DMS153 (cell line): ENCODE measurements around the gene GLCE.
"Not testable (repeated sequence)": the region's sequence is repeated elsewhere in the genome, so short reads cannot be mapped to it uniquely, and the experiment has no call there.

ENCODE experiments used
- DNase-seq: peaks from one replicate; lab custom pipeline; 2025; lab: John Stamatoyannopoulos, UW

GLCE gene

GRCh38 chr15:69299451-69299886, 139.0 kb downstream of the GLCE start:
- DNase-seq = no peak

GRCh38 chr15:69299943-69300588, 139.6 kb downstream of the GLCE start:
- no peak for DNase-seq

- not testable (repeated sequence) for DNase-seq
Observed at GRCh38 chr15:69301101-69301500, 140.7 kb downstream of the GLCE start.

- not testable (repeated sequence) for DNase-seq
Observed at GRCh38 chr15:69302087-69302486, 141.7 kb downstream of the GLCE start.

DNA sequence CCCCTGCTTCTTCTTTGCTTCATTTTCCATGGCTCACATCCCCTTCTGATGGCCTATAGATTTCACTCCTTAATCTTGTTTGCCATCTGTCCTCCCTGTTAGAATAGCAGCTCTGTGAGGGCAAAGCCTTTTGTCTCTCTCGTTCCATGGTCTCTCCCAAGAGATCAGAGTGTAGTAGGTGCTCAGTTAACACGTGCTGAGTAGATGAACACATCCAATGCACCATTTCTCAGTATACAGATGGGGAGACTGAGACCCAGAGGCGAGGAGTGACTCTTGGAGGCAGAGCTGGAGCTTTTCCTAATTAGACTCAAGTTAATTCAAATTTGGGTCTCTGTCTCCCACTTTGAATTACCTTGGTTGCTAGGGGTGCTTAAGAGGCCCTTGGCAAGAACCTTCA, 142.5 kb downstream of the GLCE start:
- DNase-seq = no peak

GRCh38 chr15:69303337-69304181, 143.1 kb downstream of the GLCE start:
- DNase-seq = no peak

DNA sequence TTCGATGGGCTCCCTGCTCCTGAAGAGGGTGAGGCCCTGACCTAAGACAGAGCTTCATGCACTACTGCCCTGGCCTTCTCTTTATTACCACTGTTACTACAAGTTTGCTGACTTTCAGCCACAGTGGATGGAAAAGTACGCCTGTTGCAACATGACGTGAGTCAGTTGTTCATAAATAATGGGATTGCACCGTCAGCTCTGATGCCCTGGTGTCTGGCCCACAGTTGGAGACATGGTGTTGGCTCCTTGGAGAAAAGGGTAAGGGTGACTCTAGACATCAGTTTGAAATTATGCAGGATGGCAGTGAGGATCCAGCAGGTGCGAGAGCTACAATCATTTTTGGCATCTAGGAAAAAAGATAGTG, 143.7 kb downstream of the GLCE start:
- no peak for DNase-seq

- no peak for DNase-seq
Observed at GRCh38 chr15:69305204-69305931, 144.9 kb downstream of the GLCE start.

DNA sequence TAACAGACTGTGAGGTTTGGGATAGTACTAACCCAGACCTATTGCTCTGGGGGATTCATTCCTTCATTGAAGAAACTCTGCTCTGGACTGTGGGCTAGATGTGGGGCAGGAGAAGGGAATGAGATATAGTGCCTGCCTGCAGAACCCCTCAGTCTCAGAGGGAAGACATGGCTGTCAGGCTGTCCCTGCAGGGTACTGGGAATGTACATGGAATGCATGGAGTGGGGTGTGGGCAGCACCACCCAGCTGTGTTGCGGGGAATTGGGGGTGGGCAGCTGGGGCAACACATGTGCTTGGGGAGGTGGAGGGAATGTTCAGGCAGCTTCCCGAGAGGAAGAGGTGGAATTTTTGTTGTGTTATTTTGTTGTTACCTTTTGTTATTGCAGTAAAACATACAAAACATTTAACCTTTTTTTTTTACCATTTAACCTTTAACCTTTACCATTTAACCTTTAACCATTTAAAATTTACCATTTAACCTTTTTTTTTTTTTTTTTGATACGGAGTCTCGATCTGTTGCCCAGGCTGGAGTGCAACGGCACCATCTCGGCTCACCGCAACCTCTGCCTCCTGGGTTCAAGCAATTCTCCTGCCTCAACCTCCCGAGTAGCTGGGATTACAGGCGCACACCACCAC, 145.6 kb downstream of the GLCE start:
- DNase-seq = no peak

DNA sequence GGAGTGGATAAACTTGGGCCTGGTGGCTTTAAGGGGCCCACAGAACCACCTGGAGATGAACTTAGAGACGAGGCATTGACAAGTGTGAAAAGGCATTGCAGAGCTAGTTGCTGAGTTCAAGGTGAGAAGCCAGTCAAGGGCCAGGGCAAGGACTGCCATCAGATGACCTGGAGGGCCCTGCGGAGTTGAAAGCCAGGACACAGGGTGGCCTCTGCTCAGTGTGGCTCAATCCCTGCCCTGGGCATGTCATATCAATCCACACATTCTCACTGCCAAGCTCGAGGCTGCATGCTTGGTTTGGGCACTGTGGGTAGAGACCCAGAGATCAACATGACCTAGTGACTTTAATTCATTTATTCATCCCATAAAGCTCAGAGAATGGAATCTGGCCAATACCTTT, 147.5 kb downstream of the GLCE start:
- DNase-seq = no peak

DNA sequence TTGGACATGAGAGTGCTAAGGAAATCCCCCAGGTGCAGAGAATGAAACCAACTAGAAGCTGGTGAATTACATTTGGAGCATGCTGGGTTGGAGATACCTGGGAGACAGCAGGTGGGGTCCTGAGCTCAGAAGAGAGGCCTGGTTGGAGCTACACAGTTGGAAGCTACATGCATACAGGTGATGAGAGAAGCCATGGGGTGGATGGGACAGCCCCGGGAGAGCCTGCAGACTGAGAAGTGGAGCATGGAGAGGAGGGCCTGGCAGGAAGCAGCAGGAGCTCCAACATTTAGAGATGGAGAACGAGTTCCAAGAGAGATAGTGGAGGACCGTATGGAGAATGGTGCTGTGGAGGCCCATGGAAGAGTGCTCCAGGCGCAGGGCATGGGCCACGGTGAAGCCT, 148.5 kb downstream of the GLCE start:
- DNase-seq = no peak

GRCh38 chr15:69311319-69311721, 150.9 kb downstream of the GLCE start:
- DNase-seq = no peak

GRCh38 chr15:69313432-69314000, 153.1 kb downstream of the GLCE start:
- no peak for DNase-seq

DNA sequence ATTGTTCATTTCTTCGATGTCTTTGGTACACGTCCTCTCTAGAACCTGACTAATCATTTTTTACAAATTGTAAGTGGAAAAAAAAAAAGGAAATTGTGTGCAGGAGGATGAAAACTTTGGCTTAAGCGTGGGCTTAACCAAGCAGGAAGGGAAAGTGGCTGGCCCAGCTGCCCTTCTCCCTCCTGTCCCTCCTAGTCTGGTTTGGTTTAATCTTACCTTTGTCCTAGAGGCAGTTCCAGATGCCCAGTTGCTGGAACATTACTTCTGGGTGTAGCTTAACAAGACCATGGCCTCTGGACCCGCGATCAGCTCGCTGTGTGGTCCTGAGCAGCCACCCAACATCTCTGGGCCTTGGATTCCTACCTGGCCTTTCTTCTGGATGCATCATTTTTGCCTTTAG, 153.7 kb downstream of the GLCE start:
- DNase-seq = no peak

GRCh38 chr15:69314736-69315135, 154.3 kb downstream of the GLCE start:
- no peak for DNase-seq

GRCh38 chr15:69315402-69316110, 155.1 kb downstream of the GLCE start:
- no peak for DNase-seq

DNA sequence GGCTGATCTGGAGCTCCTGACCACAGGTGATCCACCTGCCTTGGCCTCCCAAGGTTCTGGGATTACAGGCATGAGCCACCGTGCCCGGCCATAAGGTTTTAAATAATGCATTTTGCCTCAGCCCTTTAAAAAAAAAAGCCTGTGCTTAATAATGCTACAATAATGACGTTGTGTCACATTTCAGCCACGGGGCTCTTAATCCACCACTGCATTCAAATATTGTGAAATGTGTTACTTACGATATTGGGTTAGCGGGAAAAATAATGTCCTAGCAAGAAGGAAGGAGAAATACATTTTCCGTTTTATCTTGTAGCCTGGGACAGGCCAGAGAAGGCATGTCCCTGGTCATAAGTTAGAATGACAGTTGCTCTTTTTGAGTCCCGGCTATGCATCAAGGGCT, 155.9 kb downstream of the GLCE start:
- no peak for DNase-seq

DNA sequence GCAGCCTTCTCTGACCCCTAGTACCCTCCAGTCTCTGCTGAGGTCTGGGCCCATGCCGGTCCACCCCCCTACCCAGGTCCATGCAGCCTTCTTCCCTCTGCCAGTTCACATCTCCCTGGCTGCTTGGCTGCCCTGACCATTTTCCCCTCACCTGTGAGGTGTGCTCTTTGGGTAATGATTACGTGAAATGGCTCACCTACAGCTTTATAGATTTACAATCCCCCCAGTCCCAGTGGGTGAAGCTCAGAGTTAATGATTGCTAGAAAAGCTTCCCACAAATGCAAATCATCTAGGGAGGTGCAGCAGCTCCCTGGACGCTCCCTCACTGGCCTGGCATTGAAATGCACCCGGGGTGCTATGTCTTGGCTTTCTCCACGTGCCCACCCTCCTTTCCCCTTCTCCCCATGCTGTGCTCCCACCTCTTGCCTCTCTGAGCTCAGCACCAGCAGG, 157.0 kb downstream of the GLCE start:
- DNase-seq = no peak

- DNase-seq = no peak
Observed at GRCh38 chr15:69318033-69318432, 157.6 kb downstream of the GLCE start.

- no peak for DNase-seq
Observed at GRCh38 chr15:69319384-69320375, 159.2 kb downstream of the GLCE start.
